HUES48 (cell line): Measurements from ENCODE around the gene GNG2.

ENCODE experiments used
- H3K27ac ChIP-seq: one replicate; pipeline ENCODE4 v1.7.0; 2013; ENCODE audit warnings: low read depth, low read length, inconsistent platforms
- H3K27me3 ChIP-seq: 2 replicates; pipeline ENCODE4 v1.6.1; 2013; ENCODE audit warnings: mild to moderate bottlenecking, low read length; ENCODE audit not compliant: control insufficient read depth, insufficient read depth
- H3K36me3 ChIP-seq: 2 replicates; pipeline ENCODE4 v1.6.1; 2013; ENCODE audit warnings: low read length; ENCODE audit not compliant: control insufficient read depth, insufficient read depth
- H3K4me1 ChIP-seq: 2 replicates; pipeline ENCODE4 v1.6.1; 2013; ENCODE audit warnings: mild to moderate bottlenecking, low read length; ENCODE audit not compliant: control insufficient read depth, insufficient read depth
- H3K4me3 ChIP-seq: 2 replicates; pipeline ENCODE4 v1.5.1; 2013; ENCODE audit warnings: mild to moderate bottlenecking, low read depth, low read length
- H3K9ac ChIP-seq: 2 replicates; pipeline ENCODE4 v1.6.1; 2013; ENCODE audit warnings: mild to moderate bottlenecking, low read depth, low read length, moderate library complexity
- H3K9me3 ChIP-seq: 2 replicates; pipeline ENCODE4 v1.6.1; 2013; ENCODE audit warnings: low read length; ENCODE audit not compliant: control insufficient read depth, insufficient read depth

Gene GNG2

DNA sequence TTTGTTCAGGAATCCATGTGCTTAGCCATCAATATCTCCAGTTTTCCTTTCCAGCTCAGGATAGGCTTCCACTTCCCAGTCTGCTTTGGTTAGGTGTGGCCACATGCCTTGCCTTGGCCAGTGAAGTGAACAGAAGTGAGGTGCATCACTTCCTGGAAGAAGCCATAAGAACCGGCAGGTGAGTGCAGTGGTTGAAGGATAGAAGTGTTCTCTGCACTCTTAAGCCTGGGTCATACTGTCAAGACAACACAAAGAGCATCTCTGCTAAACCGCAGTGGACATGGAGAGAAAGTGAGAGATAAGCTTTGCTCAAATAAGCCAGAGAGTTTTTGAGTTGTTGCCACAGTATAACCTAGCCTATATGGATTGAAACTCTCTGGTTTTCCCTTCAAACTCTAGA is 11.4 kb downstream of the GNG2 start:
- Histone ChIP-seq H3K27ac (no peak overlapping the region), H3K9me3 (no peaks in the 10 kb centered on the region), H3K4me1 (peaks cover 4% of the 10 kb centered on the region; the same call in 1 of the 2 replicates), H3K9ac (no peak overlapping the region), H3K27me3 (no peaks in the 10 kb centered on the region), H3K36me3 (no peaks in the 10 kb centered on the region), H3K4me3 (no peak overlapping the region)

DNA sequence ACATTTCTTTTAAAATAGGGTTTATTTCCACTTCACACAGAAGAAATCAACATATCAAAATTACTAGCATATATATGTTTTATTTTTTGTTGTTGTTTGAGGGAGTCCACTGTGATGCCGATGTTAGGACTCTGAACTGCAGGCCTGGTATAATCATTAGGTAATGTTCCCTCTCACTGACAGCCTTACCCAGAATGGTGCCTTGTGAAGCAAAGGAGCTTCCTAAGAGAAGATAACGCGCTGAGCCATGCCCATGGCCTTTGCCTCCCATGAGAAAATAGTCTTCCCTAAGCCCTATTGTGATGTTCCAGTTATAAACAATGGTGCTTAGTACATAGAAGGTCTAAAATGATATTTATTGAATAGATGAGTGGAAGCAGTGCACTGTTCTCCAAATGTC is 12.0 kb downstream of the GNG2 start:
- Histone ChIP-seq H3K27me3 (no peaks in the 10 kb centered on the region), H3K4me3 (no peak overlapping the region), H3K9ac (no peak overlapping the region), H3K9me3 (no peaks in the 10 kb centered on the region), H3K4me1 (peaks cover 4% of the 10 kb centered on the region; the same call in 1 of the 2 replicates), H3K27ac (no peak overlapping the region), H3K36me3 (no peaks in the 10 kb centered on the region)

GRCh38 chr14:51873221-51873893 is 12.9 kb downstream of the GNG2 start:
- H3K27me3 ChIP-seq, result no peaks in the 10 kb centered on the region
- no peak overlapping the region for H3K4me3 ChIP-seq
- peaks cover 4% of the 10 kb centered on the region; the same call in 1 of the 2 replicates for H3K4me1 ChIP-seq
- H3K9me3 ChIP-seq, result no peaks in the 10 kb centered on the region
- no peak overlapping the region for H3K9ac ChIP-seq
- no peak overlapping the region for H3K27ac ChIP-seq
- H3K36me3 ChIP-seq, result no peaks in the 10 kb centered on the region

DNA sequence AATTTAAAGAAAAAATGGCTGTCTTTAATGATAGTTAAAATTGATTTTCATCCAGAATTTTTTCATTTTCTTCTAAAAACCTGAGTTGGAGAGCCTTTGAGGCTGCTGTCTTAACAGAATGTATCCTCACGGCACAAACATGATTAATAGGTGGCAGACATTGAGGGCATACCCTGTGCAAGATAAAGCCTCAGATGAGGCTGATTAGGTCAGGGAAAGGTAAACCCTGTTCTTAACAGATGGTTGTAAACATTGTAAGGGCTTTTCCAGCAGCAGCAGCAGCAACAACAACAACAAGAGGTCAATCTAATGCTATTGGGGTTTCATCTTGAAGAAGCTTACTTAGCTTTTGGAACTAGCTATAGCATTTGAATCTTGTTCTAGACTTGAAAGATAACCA is 17.4 kb downstream of the GNG2 start:
- no peaks in the 10 kb centered on the region for H3K9me3 ChIP-seq
- no peaks in the 10 kb centered on the region for H3K4me1 ChIP-seq
- H3K9ac ChIP-seq, result no peak overlapping the region
- no peaks in the 10 kb centered on the region for H3K36me3 ChIP-seq
- H3K27me3 ChIP-seq, result no peaks in the 10 kb centered on the region
- H3K4me3 ChIP-seq, result no peak overlapping the region
- no peak overlapping the region for H3K27ac ChIP-seq

DNA sequence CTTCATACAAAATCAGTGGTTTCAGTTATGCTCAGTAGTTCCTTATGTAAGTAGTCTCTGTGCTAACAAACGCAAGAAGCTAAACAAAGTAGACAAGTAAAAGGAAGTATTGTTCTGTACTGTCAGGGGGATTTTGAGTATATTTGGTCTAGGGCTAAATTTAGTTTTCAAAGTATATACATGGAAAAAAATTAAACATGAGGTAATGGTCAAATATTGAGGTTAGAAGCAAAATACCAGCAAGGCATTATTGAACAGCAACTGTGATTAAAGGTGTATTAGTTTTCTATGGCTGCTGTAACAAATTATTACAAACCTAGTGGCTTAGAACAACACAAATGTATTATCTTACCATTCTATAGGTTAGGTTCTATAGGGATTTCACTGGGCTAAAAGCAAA is 18.8 kb downstream of the GNG2 start:
- Histone ChIP-seq H3K9ac (no peak overlapping the region), H3K27ac (no peak overlapping the region), H3K9me3 (no peaks in the 10 kb centered on the region), H3K27me3 (no peaks in the 10 kb centered on the region), H3K4me3 (no peak overlapping the region), H3K36me3 (no peaks in the 10 kb centered on the region), H3K4me1 (no peaks in the 10 kb centered on the region)

- no peaks in the 10 kb centered on the region for H3K9me3 ChIP-seq
- no peaks in the 10 kb centered on the region for H3K4me1 ChIP-seq
- no peaks in the 10 kb centered on the region for H3K36me3 ChIP-seq
- no peak overlapping the region for H3K27ac ChIP-seq
- H3K27me3 ChIP-seq, result no peaks in the 10 kb centered on the region
- H3K4me3 ChIP-seq, result no peak overlapping the region
- H3K9ac ChIP-seq, result no peak overlapping the region
These were observed 20.6 kb downstream of the GNG2 start for GRCh38 chr14:51880835-51881580.

- H3K27me3 ChIP-seq, result no peaks in the 10 kb centered on the region
- H3K4me3 ChIP-seq, result no peak overlapping the region
- no peak overlapping the region for H3K9ac ChIP-seq
- no peaks in the 10 kb centered on the region for H3K4me1 ChIP-seq
- H3K9me3 ChIP-seq, result no peaks in the 10 kb centered on the region
- H3K36me3 ChIP-seq, result no peaks in the 10 kb centered on the region
- no peak overlapping the region for H3K27ac ChIP-seq
These were observed 21.2 kb downstream of the GNG2 start for GRCh38 chr14:51881636-51882035.

DNA sequence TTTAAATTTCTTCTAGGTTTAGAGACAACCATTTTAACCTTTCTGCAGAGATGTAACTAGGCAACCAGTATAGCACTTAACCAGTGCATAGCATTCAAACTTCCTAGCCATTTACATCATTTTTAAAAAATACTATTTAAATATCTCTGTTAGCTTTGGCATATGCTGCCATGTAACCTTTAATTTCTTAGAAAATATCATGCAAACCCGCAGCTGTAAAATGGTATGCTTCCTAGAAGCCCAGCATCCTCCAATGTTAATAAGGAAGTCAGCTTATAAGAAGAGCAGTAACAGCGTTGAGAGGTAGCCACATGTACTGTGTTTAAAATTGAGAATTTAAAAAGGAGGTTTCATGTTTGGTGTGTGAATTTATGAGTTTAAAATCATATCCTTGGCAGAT is 22.8 kb downstream of the GNG2 start:
- Histone ChIP-seq H3K4me1 (no peaks in the 10 kb centered on the region), H3K9ac (no peak overlapping the region), H3K27me3 (no peaks in the 10 kb centered on the region), H3K9me3 (no peaks in the 10 kb centered on the region), H3K36me3 (no peaks in the 10 kb centered on the region), H3K4me3 (no peak overlapping the region), H3K27ac (no peak overlapping the region)

DNA sequence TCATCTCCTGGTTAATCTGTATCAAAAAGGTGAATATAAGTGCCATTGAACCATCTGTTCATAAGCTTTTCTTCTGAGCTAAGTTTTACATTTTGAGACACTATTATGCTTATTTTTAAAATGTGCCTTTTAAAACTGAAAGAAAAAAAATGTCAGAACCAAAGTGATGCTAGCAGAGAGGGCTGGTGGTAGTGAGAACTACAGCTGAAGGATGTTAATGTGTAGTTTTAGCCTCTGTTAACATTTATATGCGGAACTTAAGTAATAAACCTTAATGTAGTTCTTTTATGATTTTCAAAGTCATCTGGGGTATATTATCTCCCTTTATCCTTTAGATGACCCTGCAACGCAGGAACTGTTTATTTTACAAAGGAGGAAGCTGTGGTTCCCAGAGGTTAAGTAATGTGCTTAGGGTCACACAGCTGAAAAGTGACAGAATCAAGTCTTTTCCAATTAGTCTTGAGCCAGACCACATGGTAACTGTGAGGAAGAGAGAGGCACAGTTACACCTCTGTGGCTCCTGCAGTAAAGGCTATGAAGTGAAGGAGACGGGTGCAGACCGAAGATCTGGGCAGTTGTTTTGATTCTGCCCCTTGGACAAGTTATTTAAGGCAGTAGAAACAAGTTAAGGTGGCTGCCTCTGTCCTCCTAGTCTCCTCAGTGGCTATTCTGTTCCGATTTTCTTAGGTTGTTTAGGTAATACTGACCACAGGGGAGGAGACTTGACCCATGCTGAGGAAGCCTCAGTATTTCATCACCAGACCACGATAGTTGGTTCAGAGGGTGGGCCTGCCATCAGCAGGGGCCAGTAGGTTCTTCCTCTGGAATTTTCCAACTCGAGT is 23.9 kb downstream of the GNG2 start:
- Histone ChIP-seq H3K27ac (no peak overlapping the region), H3K27me3 (no peaks in the 10 kb centered on the region), H3K4me3 (no peak overlapping the region), H3K4me1 (no peaks in the 10 kb centered on the region), H3K36me3 (no peaks in the 10 kb centered on the region), H3K9ac (no peak overlapping the region), H3K9me3 (no peaks in the 10 kb centered on the region)

GRCh38 chr14:51889851-51890250 is 29.4 kb downstream of the GNG2 start:
- Histone ChIP-seq H3K36me3 (no peaks in the 10 kb centered on the region), H3K4me1 (peaks cover 6% of the 10 kb centered on the region; the same call in 1 of the 2 replicates), H3K9ac (no peak overlapping the region), H3K4me3 (no peak overlapping the region), H3K27ac (no peak overlapping the region), H3K9me3 (no peaks in the 10 kb centered on the region), H3K27me3 (no peaks in the 10 kb centered on the region)

GRCh38 chr14:51894250-51894649 is 33.8 kb downstream of the GNG2 start:
- Histone ChIP-seq H3K4me1 (peaks cover 6% of the 10 kb centered on the region; the same call in 1 of the 2 replicates), H3K9me3 (no peaks in the 10 kb centered on the region), H3K36me3 (no peaks in the 10 kb centered on the region), H3K9ac (no peak overlapping the region), H3K27ac (no peak overlapping the region), H3K4me3 (no peak overlapping the region), H3K27me3 (no peaks in the 10 kb centered on the region)
